Activated CD8-positive, alpha-beta memory T cell treated with anti-CD3 and anti-CD28 coated beads, Interleukin-2, amount 50 U/mL, for 48 hours (primary cell): ENCODE data around the gene SNX17.
"Not testable (repeated sequence)": the region's sequence is repeated elsewhere in the genome, so short reads cannot be mapped to it uniquely, and the experiment has no call there.

Experiments used
- DNase-seq: peaks from one replicate; pipeline ENCODE4 v3.0.0-alpha.2; 2020

SNX17 gene, protein sequence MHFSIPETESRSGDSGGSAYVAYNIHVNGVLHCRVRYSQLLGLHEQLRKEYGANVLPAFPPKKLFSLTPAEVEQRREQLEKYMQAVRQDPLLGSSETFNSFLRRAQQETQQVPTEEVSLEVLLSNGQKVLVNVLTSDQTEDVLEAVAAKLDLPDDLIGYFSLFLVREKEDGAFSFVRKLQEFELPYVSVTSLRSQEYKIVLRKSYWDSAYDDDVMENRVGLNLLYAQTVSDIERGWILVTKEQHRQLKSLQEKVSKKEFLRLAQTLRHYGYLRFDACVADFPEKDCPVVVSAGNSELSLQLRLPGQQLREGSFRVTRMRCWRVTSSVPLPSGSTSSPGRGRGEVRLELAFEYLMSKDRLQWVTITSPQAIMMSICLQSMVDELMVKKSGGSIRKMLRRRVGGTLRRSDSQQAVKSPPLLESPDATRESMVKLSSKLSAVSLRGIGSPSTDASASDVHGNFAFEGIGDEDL

DNA sequence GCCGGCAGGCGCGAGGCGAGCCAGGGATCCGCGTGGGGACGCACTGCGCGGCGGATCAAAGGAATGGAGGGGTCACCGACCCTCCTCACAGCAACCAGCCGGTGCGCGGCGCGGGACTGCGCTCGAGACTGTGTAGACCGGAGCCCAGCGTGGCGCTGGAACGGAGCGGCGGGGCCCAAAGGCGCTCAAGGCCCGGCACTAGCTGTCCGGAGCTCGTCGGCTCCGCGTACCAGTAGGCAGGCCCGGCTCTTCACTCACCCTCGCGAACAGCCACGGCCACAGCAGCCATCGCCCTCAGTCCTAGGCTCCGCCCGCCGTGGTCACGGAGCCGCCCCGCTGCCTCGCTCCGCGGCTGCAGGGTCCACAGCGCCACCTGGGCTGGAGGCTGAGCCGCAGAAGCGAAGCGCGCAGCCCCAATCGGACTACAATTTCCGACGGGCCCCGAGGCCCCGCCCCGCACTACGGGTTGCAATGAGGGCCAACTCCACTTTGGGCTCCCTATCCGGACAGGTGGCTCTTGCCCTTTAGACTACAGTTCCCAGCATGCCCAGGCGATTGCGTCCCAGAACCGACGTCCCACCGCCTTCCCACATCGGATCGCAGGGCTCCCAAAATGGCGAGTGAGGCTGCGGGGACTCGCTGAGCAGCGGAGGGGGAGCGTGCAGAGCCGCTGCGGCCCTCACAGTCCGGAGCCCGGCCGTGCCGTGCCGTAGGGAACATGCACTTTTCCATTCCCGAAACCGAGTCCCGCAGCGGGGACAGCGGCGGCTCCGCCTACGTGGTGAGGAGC is at the start of gene SNX17, which contains the start of gene EIF2B4:
SNX17 (plus strand) TSS at position 591 of the 790 bp plus-strand sequence; CDS start at position 719, 128 bp downstream.
EIF2B4 (minus strand) TSS at position 313 of the 790 bp plus-strand sequence; CDS start at position 289, 24 bp downstream.
- DNase-seq: peak; percentile 99

DNA sequence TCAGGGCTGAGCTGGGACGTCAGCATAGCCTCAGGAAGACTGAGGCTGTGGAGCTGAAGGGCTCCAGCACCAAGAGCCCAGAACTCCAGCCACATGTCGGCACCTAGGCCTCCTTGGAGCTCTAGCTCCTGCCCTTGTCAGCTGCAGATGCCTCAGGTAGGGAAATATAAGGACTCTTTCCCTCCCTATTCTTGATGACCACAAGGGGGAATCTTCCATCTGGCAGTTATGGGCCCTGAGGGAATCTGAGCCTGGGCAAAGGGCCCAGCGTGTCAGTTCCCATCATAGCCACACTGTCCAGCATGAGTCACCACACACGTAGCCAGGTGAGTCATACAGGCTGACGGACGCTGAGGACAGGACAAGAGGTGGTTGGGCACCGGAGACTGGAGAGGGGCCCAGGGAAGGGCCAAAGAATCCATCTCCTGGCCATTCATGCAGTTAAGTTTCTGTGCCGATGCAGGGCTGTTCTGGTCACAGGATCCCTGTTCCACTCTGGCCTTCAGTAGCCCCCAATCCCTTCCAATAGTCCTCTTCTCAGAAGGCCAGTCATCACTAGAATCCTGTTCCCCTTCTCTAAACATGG is 49.4 kb upstream of the SNX17 start:
- DNase-seq: no peak

DNA sequence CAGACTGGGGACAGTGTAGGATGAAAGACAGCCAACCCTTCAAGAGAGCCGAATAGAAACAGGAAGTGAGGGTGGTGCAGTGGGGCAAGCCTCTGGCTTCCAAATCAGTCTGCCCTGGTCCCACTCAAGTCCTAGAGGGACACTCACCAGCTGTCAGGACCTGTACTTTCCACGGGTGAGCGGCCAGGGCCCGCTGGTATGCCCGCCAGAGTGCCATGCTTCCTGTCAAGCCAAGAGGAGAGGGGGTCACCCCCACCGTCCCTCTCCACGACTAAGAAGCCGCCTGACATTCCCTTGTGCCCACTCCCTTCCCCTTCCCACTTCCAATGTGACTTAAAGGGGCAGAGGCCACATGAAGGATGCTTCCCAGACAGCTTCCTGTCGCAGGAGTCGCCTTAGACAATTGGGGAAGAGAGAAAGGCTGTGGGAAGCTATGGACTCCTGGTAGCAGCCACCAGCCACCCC is 48.1 kb upstream of the SNX17 start:
- peak; percentile 63 for DNase-seq

DNA sequence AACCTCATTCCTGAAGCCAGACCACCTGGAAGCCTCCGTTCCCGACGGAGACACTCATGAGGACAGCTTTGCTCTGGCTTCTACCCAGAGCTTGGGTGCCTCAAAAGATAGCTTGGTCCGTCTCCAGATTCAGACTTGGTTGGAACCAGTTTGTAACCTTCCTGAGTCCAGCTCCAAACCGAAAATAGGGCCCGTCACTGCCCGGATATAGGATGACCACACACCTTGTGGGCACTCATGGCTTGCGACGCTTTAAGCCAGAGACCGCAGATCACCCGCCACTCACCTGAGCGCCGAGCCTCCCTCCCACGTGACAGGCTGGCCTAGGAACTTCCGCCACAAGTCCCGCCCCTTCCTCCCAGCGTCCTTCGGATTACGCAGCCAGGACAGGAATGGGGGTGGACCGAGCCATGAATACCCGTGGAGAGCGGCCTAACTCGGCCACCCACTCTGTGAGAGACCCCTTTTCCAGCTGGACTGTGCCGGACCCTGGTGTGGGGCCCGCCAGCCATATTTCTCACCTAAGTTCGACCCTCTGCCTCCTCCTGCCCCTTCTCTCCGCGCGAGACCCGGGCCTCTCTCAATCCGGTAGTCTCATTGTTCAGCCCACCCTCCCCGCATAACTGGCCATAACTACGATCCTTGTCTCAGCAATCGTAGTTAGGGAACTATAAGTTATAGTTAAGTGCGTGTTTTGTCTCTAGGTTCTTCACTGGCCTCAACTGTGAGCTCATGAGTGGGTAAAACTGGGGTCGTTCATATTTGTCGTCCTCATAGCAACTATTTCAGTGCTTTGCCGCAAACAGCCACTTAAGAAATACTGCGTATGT is 47.4 kb upstream of the SNX17 start, which contains the start of gene MPV17:
MPV17 (minus strand) TSS at position 332 of the 830 bp plus-strand sequence. CDS start 580 bp downstream, outside the sequence.
- peak; percentile 91 for DNase-seq

DNA sequence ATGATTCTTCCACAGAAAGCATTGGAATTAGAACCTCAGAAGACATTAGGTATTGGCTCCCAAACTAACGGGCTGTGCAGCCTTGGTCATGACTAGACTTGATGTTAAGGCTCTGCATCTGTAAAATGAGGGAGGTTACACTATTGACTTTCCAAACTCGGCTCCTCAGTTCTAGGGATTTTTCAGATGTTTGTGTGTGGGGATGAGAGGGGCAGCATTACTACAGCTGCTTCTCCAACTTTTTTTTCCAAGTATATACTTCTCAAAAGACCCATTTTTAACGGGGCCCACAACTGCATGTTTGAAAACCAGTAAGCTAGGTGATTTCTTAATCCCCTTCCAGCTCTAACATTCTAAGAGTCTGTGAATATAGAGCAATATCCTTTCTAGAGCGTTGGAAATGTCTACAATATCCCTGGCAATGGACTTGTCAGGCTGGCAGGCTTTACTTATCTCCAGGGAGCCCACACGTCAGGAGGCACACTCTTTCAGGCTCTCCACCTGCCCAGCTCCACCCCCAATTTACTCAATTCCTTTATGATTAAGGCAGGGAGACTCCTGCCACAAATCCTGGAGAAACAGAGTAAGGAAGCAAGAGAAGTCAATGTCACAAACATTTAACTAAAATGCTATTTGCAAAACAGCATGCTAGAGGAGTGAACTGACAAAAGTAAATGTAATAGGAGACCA is 46.7 kb upstream of the SNX17 start:
- no peak for DNase-seq

DNA sequence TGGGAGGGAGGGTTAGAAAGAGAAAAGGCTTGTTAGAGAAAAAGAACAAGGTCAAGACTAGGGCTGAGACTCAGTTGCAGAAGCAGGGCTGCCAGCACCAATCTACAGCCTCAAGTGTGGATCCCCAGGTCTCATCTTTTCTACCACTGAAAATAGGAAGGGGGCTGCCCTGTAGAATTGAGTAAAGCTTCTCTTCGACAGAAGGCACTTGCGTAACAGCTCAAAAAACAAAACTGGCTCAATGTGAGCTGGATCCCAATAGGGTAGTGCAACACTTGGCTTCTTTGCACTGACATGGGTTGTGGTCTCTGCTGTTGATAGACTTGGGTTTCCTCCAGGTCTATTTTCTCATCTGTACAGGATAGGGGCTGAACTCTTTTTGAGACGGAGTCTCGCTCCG is 45.7 kb upstream of the SNX17 start:
- no peak for DNase-seq

DNA sequence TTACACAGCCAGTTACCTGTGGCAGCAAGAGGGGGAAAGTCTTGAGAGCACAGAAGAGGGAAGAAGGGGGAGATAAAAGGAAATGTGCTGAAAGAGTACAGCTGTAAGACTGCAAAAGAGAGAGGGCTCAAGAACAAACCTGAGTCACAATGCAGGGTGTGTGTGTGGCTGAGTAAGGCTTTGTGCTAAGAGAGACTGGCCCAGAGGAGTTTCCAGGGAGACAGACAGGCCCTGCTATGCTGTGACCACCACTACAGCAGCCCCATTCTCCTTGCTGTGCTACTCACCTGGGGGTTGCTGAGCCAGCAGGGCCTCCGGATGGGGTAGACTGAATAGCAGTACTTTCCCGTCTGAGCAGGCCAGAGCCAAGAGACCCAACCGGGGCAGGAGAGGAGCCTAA is 35.1 kb upstream of the SNX17 start:
- DNase-seq: no peak

DNA sequence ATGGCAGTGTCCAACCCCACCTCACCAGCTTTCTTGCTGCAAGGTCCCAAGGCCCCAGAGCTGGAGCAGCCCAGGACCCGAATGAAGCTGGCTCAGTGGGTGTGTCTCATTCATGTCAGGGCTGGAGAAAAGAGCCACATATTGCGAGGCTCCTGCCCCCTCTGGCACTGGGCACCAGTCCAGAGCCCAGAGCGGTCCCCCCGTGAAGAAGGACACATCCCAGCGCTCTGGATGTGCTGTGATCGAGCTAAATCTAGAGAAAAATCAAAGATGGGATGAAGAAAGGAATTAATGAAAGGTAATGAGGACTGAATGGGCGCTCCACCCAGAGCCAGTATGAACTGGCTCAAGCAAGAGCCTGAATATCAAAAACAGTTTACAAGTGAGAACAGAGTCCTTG is 34.2 kb upstream of the SNX17 start:
- no peak for DNase-seq

DNA sequence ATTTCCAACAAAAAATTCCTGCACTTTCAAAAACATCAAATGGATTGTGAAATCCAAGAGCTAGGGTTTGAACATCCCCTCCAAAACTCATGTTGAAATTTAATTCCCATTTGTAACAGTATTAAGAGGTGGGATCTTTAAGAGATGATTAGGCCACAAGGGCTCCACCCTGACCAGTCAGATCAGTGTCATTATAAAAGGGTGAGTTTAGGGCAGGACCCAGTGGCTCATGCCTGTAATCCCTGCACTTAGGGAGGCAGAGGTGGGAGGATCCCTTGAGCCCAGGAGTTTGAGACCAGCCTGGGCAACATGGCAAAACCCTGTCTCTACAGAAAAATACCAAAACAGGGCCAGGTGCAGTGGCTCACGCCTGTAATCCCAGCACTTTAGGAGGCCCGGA is 22.8 kb upstream of the SNX17 start:
- DNase-seq: no peak

DNA sequence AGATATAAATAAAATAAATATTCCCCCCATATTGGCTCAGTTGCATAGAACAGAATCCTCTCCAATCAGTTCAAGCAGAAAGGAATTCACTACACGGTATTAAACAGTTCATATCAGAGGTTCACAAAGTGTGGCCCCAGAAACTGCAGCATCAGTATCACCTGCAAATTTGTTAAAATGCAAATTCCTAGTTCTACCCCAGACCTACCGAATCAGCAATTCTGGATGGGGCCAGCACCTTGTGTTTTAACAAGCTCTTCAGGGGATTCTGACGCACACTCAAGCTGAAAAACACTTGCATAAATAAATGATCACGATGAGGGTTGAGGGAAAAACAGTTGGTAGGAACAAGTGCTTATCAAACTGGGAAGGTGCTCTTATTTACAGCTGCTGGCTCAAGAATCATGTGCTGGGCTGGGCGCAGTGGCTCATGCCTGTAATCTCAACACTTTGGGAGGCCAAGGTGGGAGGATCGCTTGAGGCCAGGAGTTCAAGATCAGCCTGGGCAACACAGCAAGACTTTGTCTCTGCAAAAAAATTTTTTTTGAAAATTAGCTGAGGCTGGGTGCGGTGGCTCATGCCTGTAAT is 20.2 kb upstream of the SNX17 start:
- no peak for DNase-seq

DNA sequence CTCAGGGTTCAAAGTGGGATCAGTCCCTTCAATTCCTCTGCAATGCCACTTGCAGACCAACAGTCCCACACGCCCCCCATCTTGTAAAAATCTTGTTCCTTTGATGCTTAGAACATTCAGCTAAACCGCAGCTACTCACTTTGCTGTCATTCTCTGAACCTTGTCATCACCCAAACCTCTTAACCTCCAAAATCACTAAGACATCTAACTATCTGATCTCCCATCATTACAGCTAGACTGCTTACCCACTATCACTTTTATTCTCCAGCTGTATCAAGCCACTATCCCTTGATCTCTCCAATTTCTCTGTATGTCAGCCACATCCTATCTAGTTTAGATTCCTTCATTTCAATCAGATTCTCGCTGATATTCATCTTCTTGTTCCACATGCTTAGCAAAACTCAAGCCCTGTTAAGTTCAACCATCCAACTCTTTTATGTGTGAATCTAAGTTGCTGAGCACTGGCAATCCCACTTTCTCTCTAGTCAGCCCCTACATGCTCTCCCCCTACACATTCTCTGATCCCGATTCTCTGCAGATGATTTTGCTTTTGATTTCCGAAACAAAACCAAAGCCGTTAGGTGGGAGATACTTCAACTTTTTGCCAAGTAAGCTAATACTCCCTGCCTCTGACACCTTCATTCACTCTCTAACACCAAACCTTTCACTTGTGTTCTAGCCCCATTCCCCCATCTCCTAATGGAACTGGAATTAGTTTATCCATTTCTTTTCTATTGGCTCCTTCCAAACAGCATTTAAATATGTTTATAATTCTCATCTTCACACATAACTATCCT is 18.4 kb upstream of the SNX17 start:
- DNase-seq: no peak

DNA sequence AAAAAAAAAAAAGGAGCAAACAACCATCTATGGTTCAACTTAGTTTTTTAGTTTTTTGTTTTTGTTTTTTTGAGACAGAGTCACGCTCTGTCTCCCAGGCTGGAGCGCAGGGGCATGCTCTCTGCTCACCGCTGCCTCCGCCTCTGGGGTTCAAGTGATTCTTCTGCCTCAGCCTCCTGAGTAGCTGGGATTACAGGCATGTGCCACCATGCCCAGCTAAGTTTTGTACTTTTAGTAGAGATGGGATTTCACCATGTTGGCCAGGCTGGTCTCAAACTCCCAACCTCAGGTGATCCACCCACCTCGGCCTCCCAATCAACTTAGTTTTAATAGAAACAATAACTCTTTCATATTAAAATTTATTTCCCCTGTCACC is 17.0 kb upstream of the SNX17 start:
- DNase-seq: not testable (repeated sequence)

DNA sequence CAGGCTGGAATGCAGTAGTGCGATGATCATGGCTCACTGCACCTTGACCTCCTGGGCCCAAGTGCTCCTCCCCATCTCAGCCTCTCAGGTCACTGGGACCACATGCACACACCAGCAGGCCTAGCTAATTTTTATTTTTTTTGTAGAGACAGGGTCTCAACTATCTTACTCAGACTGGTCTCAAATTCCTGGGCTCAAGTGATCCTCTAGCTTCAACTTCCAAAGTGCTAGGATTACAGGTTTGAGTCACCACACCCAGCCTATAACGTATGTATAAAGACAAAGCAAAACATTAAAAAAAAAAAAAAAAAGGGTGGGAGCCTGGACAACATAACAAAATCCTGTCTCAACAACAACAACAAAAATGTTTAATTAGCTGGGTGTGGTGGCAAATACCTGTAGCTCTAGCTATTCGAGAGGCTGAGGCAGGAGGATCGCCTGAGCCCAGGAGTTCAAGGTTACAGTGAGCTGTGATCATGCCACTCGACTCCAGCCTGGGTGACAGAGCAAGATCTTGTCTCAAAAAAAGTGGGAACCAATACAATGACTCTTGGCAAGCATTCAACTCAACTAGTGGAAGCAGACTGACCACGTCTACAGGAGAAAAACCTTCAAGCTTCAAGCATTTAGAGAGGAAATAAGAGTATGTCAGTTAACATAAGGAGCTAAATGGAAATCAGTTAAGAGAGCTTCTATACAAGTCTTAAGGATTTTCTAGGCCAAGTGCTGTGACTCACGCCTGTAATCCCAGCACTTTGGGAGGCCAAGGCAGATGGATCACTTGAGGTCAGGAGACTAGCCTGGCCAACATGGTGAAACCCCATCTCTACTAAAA is 16.4 kb upstream of the SNX17 start:
- DNase-seq: no peak

DNA sequence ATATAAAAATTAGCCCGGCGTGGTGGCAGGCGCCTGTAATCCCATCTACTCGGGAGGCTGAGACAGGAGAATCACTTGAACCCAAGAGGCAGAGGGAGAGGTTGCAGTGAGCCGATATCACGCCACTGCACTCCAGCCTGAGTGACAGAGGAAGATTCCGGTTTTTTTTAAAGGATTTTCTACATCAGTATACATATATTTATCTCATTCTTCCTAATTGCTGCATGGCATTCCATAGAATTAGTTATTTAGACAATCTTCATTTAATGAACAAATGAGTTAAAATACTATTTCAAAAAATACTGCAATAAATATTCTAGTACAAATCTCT is 15.9 kb upstream of the SNX17 start:
- no peak for DNase-seq

DNA sequence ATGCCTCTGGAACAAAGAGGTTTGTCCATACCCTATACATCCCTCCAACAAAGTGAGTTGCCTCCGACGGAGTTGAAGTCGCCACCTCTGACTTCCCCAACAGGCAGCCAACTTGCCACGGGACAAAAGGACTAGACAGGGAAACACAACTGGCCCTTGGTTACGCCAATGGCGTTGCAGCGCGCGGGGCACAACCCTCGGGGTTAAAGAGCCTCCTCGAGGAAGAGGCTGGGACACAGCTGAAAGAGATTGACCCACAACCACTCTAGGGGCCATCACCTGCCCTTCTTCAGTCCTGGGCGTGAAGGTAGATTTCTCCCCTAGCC is 14.4 kb upstream of the SNX17 start:
- no peak for DNase-seq

DNA sequence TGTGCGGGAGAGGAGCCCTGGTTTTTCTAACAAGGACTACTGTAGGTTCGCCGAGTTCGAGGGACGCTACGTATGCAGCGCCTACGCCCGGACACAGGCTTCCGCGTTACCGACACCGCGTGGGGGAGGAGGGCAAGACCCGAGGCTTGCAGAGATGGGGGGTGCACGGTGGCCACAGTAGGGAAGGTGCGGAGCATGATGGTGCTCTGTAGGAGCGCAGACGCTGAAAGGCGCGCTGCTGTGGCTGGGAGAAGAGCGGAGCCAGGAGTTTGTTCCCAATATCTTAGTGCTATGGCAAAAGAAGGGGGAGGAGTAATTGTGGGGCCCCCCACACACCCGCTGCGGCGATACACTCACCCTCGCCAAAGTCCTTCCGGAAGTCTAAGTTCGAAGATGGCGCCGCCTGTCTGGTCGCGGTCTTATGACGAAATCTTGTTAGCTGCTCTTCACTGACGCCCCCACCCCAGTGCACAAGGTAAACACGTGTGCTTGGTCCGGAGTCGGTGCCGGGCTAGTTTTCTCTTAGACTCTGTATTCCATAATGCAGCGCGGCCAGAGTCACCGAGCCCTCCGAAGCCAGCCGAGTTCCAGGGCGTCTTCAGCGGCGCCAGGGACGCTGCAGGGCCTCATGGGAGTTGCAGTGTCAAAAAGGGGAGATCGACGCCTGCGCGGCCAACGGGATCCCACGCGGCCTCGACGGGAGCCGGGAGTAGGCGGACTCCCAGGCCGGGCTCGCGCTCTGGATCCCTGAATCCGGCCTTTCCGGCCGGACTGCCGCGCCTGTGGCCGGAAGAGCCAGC is 13.8 kb upstream of the SNX17 start, which contains the start of gene GTF3C2:
GTF3C2 (minus strand) TSS at position 383 of the 800 bp plus-strand sequence. CDS start 13,210 bp downstream, outside the sequence.
- DNase-seq: peak; percentile 93

DNA sequence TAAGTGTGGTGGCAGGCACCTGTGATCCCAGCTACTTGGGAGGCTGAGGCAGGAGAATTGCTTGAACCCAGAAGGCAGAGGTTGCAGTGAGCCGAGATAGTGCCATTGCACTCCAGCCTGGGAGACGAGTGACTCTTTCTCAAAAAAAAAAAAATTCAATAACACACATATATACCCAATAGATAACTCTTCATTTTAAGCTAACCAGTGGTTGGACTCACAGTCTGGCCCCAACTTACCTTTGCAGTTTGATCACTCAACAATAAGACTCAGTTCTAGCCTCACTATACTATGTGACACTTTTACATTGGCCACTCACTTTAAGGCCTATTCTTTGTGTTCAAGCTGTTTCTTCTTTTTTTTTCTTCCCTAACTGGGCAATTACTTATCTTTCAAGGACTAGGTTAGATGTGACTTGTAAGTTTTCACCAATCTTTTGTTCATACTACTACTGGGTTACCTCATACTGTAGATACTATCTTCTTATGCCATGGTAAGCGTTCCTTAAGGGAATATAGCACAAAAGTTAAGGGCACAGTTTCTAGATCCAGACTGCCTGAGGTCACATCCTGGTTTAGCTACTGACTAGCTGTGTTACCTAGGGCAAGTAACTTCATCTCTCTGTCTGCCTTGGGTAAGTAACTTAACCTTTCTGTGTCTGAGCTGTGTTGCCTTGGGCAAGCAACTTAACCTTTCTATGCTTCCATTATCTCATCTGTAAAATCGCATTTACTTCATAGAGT is 7.6 kb upstream of the SNX17 start:
- DNase-seq: no peak

DNA sequence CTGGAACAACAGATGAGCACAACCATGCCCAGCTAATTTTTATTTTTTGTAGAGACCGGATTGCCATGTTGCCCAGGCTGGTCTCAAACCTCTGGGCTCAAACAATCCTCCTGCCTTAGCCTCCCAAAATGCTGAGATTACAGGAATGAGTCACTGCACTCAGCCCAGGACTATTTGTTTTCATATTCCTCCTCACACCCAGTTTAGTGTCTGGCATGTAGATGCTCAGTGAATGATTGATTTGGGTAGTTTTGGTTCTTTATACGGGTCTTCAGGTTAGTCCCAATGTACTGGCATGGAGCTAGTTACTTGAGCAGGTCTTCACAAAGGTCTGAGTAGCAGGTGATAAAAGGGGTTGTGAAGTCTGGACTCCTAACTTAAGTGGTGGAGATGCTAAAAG is 6.5 kb upstream of the SNX17 start:
- no peak for DNase-seq
